Stimulated activated effector memory CD8-positive, alpha-beta T cell treated with anti-CD3 and anti-CD28 coated beads, Interleukin-12 subunit alpha, Interleukin-12 subunit beta, amount 100 ng/mL, for 72 hours (primary cell): Measurements from ENCODE around the gene BMPR1A.

Experiments used
- ATAC-seq: fragments of 150-1000 bp; cut with Tn5 transposase; 2 replicates; pipeline ENCODE4 v1.10.0; 2021
- DNase-seq, 2 donors: peaks; one replicate each; pipeline ENCODE4 v3.0.0; 2021 to 2022; ENCODE audit warnings: low spot score in 2 of 2
- H3K27ac Mint-ChIP-seq: one replicate; pipeline ENCODE4 v1.8.0; 2022; ENCODE audit warnings: mild to moderate bottlenecking, mixed read lengths
- H3K36me3 Mint-ChIP-seq: one replicate; pipeline ENCODE4 v1.8.0; 2022; ENCODE audit warnings: mild to moderate bottlenecking, mixed read lengths
- H3K4me1 Mint-ChIP-seq: one replicate; pipeline ENCODE4 v1.8.0; 2022; ENCODE audit warnings: mixed read lengths
- H3K4me3 Mint-ChIP-seq: one replicate; pipeline ENCODE4 v1.8.0; 2022; ENCODE audit warnings: mild to moderate bottlenecking, mixed read lengths
- H3K9me3 Mint-ChIP-seq: one replicate; pipeline ENCODE4 v1.8.0; 2022; ENCODE audit warnings: mixed read lengths

BMPR1A gene

GRCh38 chr10:86756511-86757112 is at the start of gene BMPR1A:
Gene BMPR1A, plus strand, starts transcription at chr10:86756619. Its CDS starts 119,400 bp downstream, at chr10:86876019.
- Mint-ChIP-seq H3K4me3 (peak within 1 kb of the TSS; percentile 80), H3K4me1 (peaks cover 54% of the 10 kb centered on the region), H3K36me3 (peaks cover 5% of the 10 kb centered on the region), H3K9me3 (no peaks in the 10 kb centered on the region), H3K27ac (peak within 1 kb of the TSS; percentile 88)
- ATAC-seq, result peak; percentile 72
- DNase-seq, result no peak

- DNase-seq (no peak), ATAC-seq (no peak)
- peaks cover 14% of the 10 kb centered on the region for H3K36me3 Mint-ChIP-seq
- H3K9me3 Mint-ChIP-seq, result no peaks in the 10 kb centered on the region
- no peak overlapping the region for H3K27ac Mint-ChIP-seq
- H3K4me3 Mint-ChIP-seq, result no peak overlapping the region
- H3K4me1 Mint-ChIP-seq, result peaks cover 21% of the 10 kb centered on the region
These were observed 49.4 kb upstream of the BMPR1A start for GRCh38 chr10:86706977-86707376.

GRCh38 chr10:86707505-86707904 is 48.9 kb upstream of the BMPR1A start:
- Mint-ChIP-seq H3K36me3 (peaks cover 14% of the 10 kb centered on the region), H3K27ac (no peak overlapping the region), H3K9me3 (no peaks in the 10 kb centered on the region), H3K4me1 (peaks cover 25% of the 10 kb centered on the region), H3K4me3 (no peak overlapping the region)
- DNase-seq, result no peak
- ATAC-seq, result no peak

- peaks cover 25% of the 10 kb centered on the region for H3K4me1 Mint-ChIP-seq
These were observed 48.2 kb upstream of the BMPR1A start for GRCh38 chr10:86708068-86708782.

GRCh38 chr10:86708783-86709380 is 47.5 kb upstream of the BMPR1A start:
- no peak overlapping the region for H3K27ac Mint-ChIP-seq
- peaks cover 14% of the 10 kb centered on the region for H3K36me3 Mint-ChIP-seq
- H3K4me3 Mint-ChIP-seq, result no peak overlapping the region
- no peak for ATAC-seq
- DNase-seq, result no peak
- no peaks in the 10 kb centered on the region for H3K9me3 Mint-ChIP-seq
- peaks cover 25% of the 10 kb centered on the region for H3K4me1 Mint-ChIP-seq

More at GRCh38 chr10:86708068-86708782, 48.2 kb upstream of the BMPR1A start:
- no peak for DNase-seq
- Mint-ChIP-seq H3K4me3 (no peak overlapping the region), H3K36me3 (peaks cover 14% of the 10 kb centered on the region), H3K9me3 (no peaks in the 10 kb centered on the region), H3K27ac (no peak overlapping the region)
- no peak for ATAC-seq

- Mint-ChIP-seq H3K27ac (peak overlapping the region; percentile 97), H3K4me3 (peak overlapping the region; percentile 81), H3K4me1 (peaks cover 25% of the 10 kb centered on the region), H3K36me3 (peaks cover 14% of the 10 kb centered on the region), H3K9me3 (no peaks in the 10 kb centered on the region)
- DNase-seq (no peak), ATAC-seq (no peak)
These were observed 46.8 kb upstream of the BMPR1A start for GRCh38 chr10:86709396-86710185.

- peaks cover 14% of the 10 kb centered on the region for H3K36me3 Mint-ChIP-seq
- peak; percentile 83 to 89 for DNase-seq
- peaks cover 25% of the 10 kb centered on the region for H3K4me1 Mint-ChIP-seq
- H3K4me3 Mint-ChIP-seq, result peak overlapping the region; percentile 81
- ATAC-seq, result peak; percentile 93
- no peaks in the 10 kb centered on the region for H3K9me3 Mint-ChIP-seq
- peak overlapping the region; percentile 97 for H3K27ac Mint-ChIP-seq
These were observed 45.4 kb upstream of the BMPR1A start for GRCh38 chr10:86710987-86711512.

- Mint-ChIP-seq H3K27ac (peak overlapping the region; percentile 97), H3K4me3 (peak overlapping the region; percentile 81), H3K4me1 (peaks cover 25% of the 10 kb centered on the region), H3K9me3 (no peaks in the 10 kb centered on the region), H3K36me3 (peaks cover 14% of the 10 kb centered on the region)
- DNase-seq (peak in 1 of 2 donors; percentile 81), ATAC-seq (peak; percentile 67)
These were observed 44.7 kb upstream of the BMPR1A start for GRCh38 chr10:86711513-86712316.

- no peak for DNase-seq
- peaks cover 14% of the 10 kb centered on the region for H3K36me3 Mint-ChIP-seq
- ATAC-seq, result no peak
These were observed 44.1 kb upstream of the BMPR1A start for GRCh38 chr10:86712317-86712707.

GRCh38 chr10:86715156-86715795 is 41.1 kb upstream of the BMPR1A start:
- ATAC-seq (no peak), DNase-seq (no peak)
- Mint-ChIP-seq H3K36me3 (peaks cover 8% of the 10 kb centered on the region), H3K4me3 (no peak overlapping the region), H3K9me3 (no peaks in the 10 kb centered on the region), H3K4me1 (peaks cover 15% of the 10 kb centered on the region), H3K27ac (no peak overlapping the region)

More at GRCh38 chr10:86712317-86712707, 44.1 kb upstream of the BMPR1A start:
- peak overlapping the region; percentile 97 for H3K27ac Mint-ChIP-seq
- H3K9me3 Mint-ChIP-seq, result no peaks in the 10 kb centered on the region
- H3K4me1 Mint-ChIP-seq, result peaks cover 25% of the 10 kb centered on the region
- peak overlapping the region; percentile 81 for H3K4me3 Mint-ChIP-seq

GRCh38 chr10:86715836-86716235 is 40.6 kb upstream of the BMPR1A start:
- Mint-ChIP-seq H3K36me3 (peaks cover 3% of the 10 kb centered on the region), H3K9me3 (no peaks in the 10 kb centered on the region), H3K27ac (no peak overlapping the region), H3K4me1 (peaks cover 9% of the 10 kb centered on the region), H3K4me3 (no peak overlapping the region)
- no peak for ATAC-seq
- DNase-seq, result no peak

- Mint-ChIP-seq H3K36me3 (no peaks in the 10 kb centered on the region), H3K4me1 (peaks cover 6% of the 10 kb centered on the region), H3K9me3 (no peaks in the 10 kb centered on the region), H3K27ac (no peak overlapping the region), H3K4me3 (no peak overlapping the region)
- DNase-seq (no peak), ATAC-seq (no peak)
These were observed 40.0 kb upstream of the BMPR1A start for GRCh38 chr10:86716466-86716865.

GRCh38 chr10:86718556-86718955 is 37.9 kb upstream of the BMPR1A start:
- ATAC-seq, result no peak
- no peak for DNase-seq
- Mint-ChIP-seq H3K4me1 (peaks cover 8% of the 10 kb centered on the region), H3K9me3 (no peaks in the 10 kb centered on the region), H3K4me3 (no peak overlapping the region), H3K36me3 (no peaks in the 10 kb centered on the region), H3K27ac (no peak overlapping the region)

- DNase-seq, result no peak
- peaks cover 10% of the 10 kb centered on the region for H3K4me1 Mint-ChIP-seq
- no peak for ATAC-seq
- H3K27ac Mint-ChIP-seq, result no peak overlapping the region
- H3K9me3 Mint-ChIP-seq, result no peaks in the 10 kb centered on the region
- H3K4me3 Mint-ChIP-seq, result no peak overlapping the region
- H3K36me3 Mint-ChIP-seq, result no peaks in the 10 kb centered on the region
These were observed 35.2 kb upstream of the BMPR1A start for GRCh38 chr10:86721232-86721631.
